GM18517 (cell line): Measurements from ENCODE around the gene SERPINA5.
"Not testable (repeated sequence)": the region's sequence is repeated elsewhere in the genome, so short reads cannot be mapped to it uniquely, and the experiment has no call there.

Experiments used
- ATAC-seq: cut with Tn5 transposase; IDR thresholded peaks from one replicate; pipeline ENCODE4 v1.9.1; 2021; ENCODE audit warnings: mild to moderate bottlenecking, moderate library complexity; ENCODE audit not compliant: unreplicated experiment

Gene SERPINA5

GRCh38 chr14:94621358-94622134 is 40.3 kb downstream of the SERPINA5 start:
- no peak for ATAC-seq

- ATAC-seq, result no peak
These were observed 41.6 kb downstream of the SERPINA5 start for GRCh38 chr14:94622653-94623421.

DNA sequence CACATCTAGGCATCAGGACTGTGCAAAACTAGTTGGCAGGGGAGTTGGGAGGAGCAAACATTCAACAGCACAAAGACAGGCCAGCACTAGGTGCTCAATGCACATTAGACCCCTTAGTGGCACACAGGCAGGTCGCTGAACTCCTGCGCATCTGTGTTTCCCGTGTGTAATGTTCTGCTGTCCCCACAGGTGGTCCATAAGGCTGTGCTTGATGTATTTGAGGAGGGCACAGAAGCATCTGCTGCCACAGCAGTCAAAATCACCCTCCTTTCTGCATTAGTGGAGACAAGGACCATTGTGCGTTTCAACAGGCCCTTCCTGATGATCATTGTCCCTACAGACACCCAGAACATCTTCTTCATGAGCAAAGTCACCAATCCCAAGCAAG is 42.2 kb downstream of the SERPINA5 start:
- no peak for ATAC-seq

DNA sequence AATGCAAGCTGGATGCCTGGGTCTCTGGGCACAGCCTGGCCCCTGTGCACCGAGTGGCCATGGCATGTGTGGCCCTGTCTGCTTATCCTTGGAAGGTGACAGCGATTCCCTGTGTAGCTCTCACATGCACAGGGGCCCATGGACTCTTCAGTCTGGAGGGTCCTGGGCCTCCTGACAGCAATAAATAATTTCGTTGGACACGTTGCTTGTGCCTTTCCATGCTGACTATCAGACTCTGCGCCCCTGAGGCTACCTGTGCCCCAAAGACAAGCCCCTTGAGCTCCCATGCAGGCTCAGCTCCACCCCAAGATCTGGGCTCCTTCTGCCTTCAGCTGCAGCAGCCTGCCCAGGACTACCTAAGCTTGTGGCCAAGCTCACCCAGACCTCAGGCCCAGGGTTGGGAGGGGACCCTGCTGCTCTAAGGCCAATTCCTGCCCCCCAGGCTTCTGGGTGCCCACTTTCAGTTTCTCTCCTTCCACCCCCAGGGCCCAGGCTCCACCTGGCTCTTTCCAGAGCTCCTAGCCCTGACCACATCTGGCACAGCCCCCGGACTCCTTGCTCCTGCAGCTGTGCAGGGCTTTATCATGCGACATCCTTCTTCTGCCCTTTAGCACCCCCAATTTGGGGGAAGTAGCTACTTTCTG is 42.8 kb downstream of the SERPINA5 start:
- no peak for ATAC-seq

DNA sequence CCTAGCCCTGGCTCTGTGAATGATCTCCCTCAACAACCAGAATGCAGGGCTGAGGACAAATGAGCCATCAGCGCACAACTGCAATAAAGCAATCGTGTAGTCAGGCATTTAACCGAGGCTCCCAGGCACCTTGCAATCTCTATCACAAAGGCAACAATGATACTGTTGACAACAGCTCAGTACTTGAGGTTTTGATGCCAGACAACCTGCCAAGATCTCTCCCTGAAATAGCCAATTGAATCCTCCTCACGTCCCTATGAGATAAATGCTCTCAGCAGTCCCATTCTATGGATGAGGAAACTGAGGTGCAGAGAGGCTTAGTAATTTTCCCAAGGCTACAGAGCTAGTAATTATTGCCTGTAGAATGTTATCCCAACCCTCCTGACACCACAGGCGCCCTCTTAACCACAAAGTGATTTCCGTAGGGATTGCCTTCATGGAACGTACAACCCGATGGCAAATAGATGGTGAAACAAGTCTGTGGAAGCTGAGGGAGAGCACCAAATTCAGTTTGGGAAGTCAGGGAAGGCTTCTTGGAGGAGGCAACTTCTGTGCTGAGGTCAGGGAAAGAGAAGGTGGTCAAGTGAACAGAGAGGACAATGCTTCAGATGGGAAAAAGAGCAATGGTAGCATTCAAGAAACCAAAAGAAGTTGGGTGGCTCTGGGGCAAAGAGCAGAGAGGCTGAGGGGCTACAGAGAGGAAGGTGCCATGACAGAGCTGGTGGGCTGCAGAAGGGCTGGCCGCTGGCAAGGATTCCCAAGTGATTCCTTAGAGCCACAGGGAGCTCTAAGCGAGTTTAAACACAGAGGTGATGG is 43.5 kb downstream of the SERPINA5 start:
- no peak for ATAC-seq

GRCh38 chr14:94625353-94625635 is 44.1 kb downstream of the SERPINA5 start:
- ATAC-seq, result no peak

GRCh38 chr14:94628578-94628977 is 47.4 kb downstream of the SERPINA5 start:
- ATAC-seq, result no peak

GRCh38 chr14:94630396-94630795 is 49.2 kb downstream of the SERPINA5 start:
- ATAC-seq, result no peak

GRCh38 chr14:94631050-94631449 is 49.8 kb downstream of the SERPINA5 start:
- no peak for ATAC-seq

DNA sequence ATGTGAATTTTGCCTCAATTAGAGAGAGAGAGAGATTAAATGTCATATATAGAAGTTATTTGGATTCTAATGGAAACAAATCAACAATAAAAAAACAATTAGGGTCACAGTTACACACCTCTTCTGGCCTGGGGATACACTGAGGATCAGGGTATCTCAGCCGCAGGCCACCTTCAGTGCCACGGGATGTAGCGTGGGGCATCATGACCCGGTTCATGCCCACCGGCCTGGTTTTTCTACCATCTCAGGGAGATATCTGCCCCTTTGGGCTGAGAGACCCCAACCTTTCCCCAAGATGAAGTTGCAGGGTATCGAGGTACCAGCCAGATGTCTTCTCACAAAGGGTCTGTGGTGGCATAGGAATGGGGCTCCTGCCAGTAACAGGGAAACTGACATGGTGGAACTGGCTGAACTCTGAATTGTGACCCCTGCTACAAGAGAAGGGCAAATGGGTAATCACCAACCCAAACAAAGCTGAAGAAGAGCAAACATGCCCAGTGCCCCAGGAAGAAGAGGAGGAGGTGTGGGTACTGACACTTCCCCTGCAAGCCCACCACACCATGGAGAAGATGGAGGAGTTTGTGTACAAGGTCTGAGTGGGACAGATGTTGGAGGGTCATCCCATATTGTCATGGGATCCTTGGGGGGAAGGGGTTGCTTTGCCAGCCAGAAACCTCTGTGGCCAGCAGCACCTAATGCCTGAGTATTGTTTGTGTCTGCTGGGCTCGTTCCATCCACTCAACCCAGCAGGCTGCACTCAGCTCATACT is 50.5 kb downstream of the SERPINA5 start:
- no peak for ATAC-seq

- no peak for ATAC-seq
These were observed 51.0 kb downstream of the SERPINA5 start for GRCh38 chr14:94632305-94632590.

DNA sequence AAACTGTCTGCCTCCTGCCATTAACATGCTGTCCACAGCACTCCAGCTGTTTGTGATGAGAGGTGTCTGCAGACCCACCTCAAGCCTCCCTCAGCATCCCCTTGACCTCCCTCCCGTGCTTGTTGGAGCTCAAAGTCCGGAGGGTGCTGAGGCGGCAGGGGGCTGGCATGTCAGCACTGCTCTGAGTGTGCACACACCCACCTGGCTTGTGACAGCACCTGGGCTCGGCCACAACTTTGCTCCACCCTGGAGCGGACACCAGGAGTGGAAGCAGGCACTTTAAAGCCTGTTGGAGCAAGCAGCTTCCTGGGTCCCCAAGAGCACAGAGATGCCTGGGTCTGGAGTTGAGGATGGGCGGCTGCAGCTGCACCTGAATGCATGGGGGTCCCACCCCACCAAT is 51.9 kb downstream of the SERPINA5 start:
- no peak for ATAC-seq

- no peak for ATAC-seq
These were observed 53.9 kb downstream of the SERPINA5 start for GRCh38 chr14:94635154-94635553.

DNA sequence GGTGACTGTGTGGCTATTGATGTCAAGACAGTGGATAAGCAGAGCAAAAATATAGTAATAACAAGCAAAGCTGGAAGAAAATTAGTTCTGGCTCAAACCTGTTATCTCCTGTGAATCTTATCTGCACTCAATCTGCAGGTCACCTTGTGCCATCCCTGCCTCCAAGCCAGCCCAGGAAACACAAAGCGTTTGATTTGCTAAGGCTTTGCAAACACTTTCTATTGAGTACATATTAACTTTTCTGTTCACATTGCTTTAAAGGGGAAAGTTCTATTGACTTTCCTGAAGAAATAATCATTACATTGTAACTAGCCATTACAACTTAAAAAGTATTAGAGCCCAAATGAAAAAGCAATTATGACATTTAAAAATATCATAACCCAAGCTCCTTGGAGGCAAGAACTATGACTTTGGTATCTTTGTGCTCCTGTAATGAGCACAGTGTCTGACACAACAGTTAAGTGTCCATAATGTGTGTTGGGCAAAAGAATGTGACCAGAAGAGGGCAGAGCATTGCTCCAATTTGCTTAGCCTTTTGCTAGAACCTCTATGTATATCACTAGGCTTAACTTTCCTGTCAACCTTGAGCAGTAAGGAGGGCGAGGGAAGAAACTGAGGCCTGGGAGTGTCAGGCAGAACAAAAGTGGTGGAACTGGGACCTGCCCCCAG is 55.7 kb downstream of the SERPINA5 start:
- no peak for ATAC-seq

DNA sequence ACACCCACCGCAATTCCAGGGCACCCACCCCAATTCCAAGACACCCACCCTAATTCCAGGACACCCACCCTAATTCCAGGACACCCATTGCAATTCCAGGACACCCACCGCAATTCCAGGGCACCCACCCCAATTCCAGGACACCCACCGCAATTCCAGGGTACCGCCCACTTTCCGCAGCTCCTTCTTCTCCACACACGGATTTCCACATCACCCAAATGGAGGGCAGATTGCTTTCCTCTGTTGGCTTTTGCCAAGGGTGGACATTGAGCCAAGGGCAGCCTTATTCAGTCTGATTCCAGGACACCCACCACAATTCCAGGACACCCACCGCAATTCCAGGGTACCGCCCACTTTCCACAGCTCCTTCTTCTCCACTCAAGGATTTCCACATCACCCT is 56.6 kb downstream of the SERPINA5 start:
- ATAC-seq, result not testable (repeated sequence)

GRCh38 chr14:94638339-94638738 is 57.1 kb downstream of the SERPINA5 start:
- no peak for ATAC-seq

DNA sequence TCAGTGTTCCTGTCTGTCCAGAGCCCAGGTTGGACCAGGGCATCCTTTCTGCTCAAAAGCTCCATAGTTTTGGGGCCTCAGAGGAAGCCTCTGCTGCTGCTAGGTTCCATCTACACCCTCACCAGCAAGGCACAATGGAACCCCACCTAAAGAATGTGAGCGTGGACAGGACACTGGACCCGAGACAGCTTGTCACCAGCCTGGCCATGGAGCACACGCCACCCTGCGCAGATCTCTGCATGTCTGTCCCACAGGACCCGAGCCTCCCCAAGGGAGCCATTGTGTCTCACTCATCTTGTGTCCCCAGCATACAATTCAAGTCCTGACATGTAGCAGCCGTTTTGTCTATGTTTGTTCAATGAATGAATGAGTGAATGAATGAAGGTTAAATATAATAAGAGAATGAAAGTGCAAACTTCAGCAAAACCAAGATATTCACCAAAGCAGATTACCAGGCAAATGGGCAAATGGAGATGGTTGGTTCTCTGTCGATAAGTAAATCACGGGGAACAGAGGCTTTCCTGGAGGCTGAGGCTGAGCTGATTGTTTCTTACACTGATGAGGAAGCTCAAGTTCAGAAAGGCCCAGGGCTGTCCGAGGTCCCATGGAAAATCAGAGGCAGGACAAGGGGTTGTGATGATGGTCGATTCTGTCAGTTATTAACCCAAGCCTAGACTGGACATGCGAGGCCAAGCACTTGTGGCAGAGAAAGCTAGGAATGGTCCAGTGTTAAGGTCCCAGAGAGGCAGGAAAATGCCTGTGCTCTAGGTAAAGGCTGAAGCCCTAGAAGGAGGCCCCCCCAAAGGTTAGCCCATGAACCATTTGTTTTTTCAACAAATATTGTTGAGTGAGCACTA is 58.0 kb downstream of the SERPINA5 start:
- ATAC-seq, result no peak

DNA sequence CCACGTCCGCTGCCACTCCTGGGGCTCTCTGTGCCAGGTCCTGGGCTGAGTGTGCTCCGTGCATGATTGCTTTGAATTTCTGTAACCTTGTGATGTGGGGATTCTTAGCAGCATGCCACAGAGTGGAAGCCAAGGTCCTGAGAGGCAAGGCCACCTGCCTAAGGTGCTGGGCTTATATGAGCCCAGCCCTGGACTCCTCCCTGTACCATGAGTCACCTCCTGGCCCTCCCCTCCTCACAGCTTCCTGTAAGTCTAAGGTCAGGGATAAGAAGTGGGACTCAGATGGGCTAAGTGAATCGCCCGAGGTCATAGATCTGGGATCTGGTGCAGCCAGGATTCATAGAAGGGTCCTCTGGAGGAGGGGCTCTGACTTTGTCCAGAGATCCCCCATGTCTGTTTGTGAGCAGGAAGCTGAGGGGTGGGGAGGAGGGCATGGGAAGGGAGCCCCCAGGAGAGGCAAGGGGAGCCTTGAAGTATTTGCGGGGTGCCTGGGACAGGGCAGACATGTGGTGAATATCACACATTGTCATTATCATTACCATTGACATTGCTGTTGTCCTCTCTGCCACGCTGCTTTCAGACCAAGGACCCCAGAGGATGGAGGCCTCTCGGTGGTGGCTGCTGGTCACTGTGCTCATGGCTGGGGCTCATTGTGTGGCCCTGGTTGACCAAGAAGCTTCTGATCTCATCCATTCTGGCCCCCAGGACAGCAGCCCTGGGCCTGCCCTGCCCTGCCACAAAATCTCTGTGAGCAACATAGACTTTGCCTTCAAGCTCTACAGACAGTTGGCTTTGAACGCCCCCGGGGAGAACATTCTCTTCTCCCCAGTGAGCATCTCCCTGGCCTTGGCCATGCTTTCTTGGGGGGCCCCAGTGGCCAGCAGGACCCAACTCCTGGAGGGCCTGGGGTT is 59.8 kb downstream of the SERPINA5 start:
- no peak for ATAC-seq
